Panc1 (cell line): ENCODE measurements around the gene CHST12. TPM values are rescaled to one million over a fixed set of nuclear protein-coding genes. Genes with fewer than 3 reads are reported as not detected.
A peak's percentile ranks its signal among the peaks of the same experiment; 100 is the strongest.

Experiments used
- ATAC-seq: fragments of 200-7000 bp; cut with Tn5 transposase; 2 replicates; pipeline ENCODE4 v1.9.1; 2020; ENCODE audit warnings: mild to moderate bottlenecking, moderate library complexity
- BruUV-seq: library from RNA; stranded (reverse); fragments of 400-500 nt; replicated peaks from 2 replicates; lab custom pipeline; 2021; lab: Mats Ljungman, UMichigan
- CTCF ChIA-PET: fragments of 300-600 bp; sonication (Branson Sonifier 250); formaldehyde crosslinking; loops from one replicate; lab custom pipeline; 2022; ENCODE audit warnings: antibody characterized with exemption; lab: Charles Lee
- POLR2A ChIA-PET: fragments of 300-600 bp; sonication (Branson Sonifier 250); formaldehyde crosslinking; loops from one replicate; lab custom pipeline; 2022; ENCODE audit warnings: antibody characterized with exemption; lab: Charles Lee
- DNase-seq: peaks from one replicate; pipeline ENCODE4 v3.0.0-alpha.2; 2010; ENCODE audit warnings: low read depth, low spot score
- H3K27ac ChIP-seq: 2 replicates; pipeline ENCODE4 v1.5.1; 2011; ENCODE audit warnings: mild to moderate bottlenecking, low read length, inconsistent platforms
- H3K27me3 ChIP-seq: fragments of 200-500 bp; sonication (Bioruptor generic); 2 replicates; pipeline ENCODE4 v1.6.0; 2014; ENCODE audit warnings: low read length, inconsistent platforms; ENCODE audit not compliant: control insufficient read depth, insufficient read depth
- H3K36me3 ChIP-seq: fragments of 200-500 bp; sonication (Bioruptor generic); 2 replicates; pipeline ENCODE4 v1.5.1; 2014; ENCODE audit warnings: inconsistent platforms, mild to moderate bottlenecking, low read length, moderate library complexity; ENCODE audit not compliant: control insufficient read depth, insufficient read depth
- H3K4me1 ChIP-seq: 2 replicates; pipeline ENCODE4 v1.5.1; 2011; ENCODE audit warnings: inconsistent platforms, mild to moderate bottlenecking, low read length, moderate library complexity; ENCODE audit not compliant: control insufficient read depth, insufficient read depth
- H3K4me3 ChIP-seq, 2 experiments: 2 replicates each; pipeline ENCODE4 v1.5.1; 2011 to 2012; ENCODE audit warnings: low read depth in 2 of 2, low read length in 2 of 2, mild to moderate bottlenecking in 2 of 2, inconsistent platforms in 1 of 2, moderate library complexity in 1 of 2
- H3K9me3 ChIP-seq: fragments of 200-500 bp; sonication (Bioruptor generic); 2 replicates; pipeline ENCODE4 v1.5.1; 2014; ENCODE audit warnings: low read depth, mild to moderate bottlenecking, inconsistent platforms, low read length, moderate library complexity; ENCODE audit not compliant: control insufficient read depth, insufficient read depth
- CTCF ChIP-seq: fragments of 450-650 bp; IDR thresholded peaks from 2 replicates; pipeline ENCODE4 v1.5.1; 2017; ENCODE audit warnings: mild to moderate bottlenecking
- POLR2AphosphoS5 ChIP-seq: IDR thresholded peaks from 2 replicates; pipeline ENCODE4 v1.6.1; 2012; ENCODE audit warnings: mild to moderate bottlenecking, low read depth, low read length, moderate library complexity
- REST ChIP-seq, 2 experiments: IDR thresholded peaks; 2 replicates each; pipeline ENCODE4 v1.6.1; 2011 to 2012; ENCODE audit warnings: low read depth in 2 of 2, control low read depth in 1 of 2, low read length in 1 of 2, mild to moderate bottlenecking in 1 of 2, moderate library complexity in 1 of 2; ENCODE audit not compliant: insufficient read depth in 1 of 2
- SIN3A ChIP-seq: IDR thresholded peaks from 2 replicates; pipeline ENCODE4 v1.6.1; 2012; ENCODE audit warnings: low read depth, mild to moderate bottlenecking, low read length, moderate library complexity, borderline replicate concordance; ENCODE audit not compliant: insufficient read depth
- TCF7L2 ChIP-seq: IDR thresholded peaks from 2 replicates; pipeline ENCODE4 v1.6.1; 2011; ENCODE audit warnings: mild to moderate bottlenecking, low read depth, low read length, inconsistent platforms
- in situ Hi-C: cut with HindIII; loops from 2 replicates; pipeline ENCODE4 v1.10.0; 2016; ENCODE audit warnings: low sequenced_read_pairs, low pct_unique_long_range_greater_than_20kb
- intact Hi-C: fragments of 100-400 bp; cut with micrococcal nuclease; formaldehyde crosslinking; loops from one replicate; pipeline ENCODE4 v1.10.0; 2022; ENCODE audit not compliant: unreplicated experiment
- total RNA-seq: library from RNA; stranded (reverse); gene quantifications from one replicate; pipeline ENCODE4 v1.2.1, GENCODE V29; 2021; ENCODE audit not compliant: unreplicated experiment

Gene CHST12
- total RNA-seq, 1 experiment from 2014 or later, result 48.3 TPM

- Histone ChIP-seq H3K27me3 (no peaks in the 10 kb centered on the region), H3K36me3 (no peaks in the 10 kb centered on the region), H3K27ac (peak overlapping the region; percentile 75), H3K9me3 (no peaks in the 10 kb centered on the region), H3K4me1 (peaks cover 20% of the 10 kb centered on the region), H3K4me3 (peak overlapping the region; percentile 73 to 83)
- no TSS peak for BruUV-seq
- TF ChIP-seq CTCF, result no peak
- TF ChIP-seq REST (IDR thresholded peaks at IDR 0.05; ENCODE audit: insufficient read depth in 1 of 2, low read depth in 2 of 2, low read length in 1 of 2), result no peak
- in situ Hi-C loops, result no loop called here
- intact Hi-C loops, result no loop called here
- no peak for ATAC-seq
- POLR2A ChIA-PET, result no interaction called here
- DNase-seq, result no peak
- CTCF ChIA-PET, result interaction anchor here (0.5 kb wide), 1 partner anchor 283 kb away, joined by 3 read pairs; no protein-coding TSS in a partner anchor
Observed at GRCh38 chr7:2404714-2405119, 1.3 kb downstream of the CHST12 start.

- intact Hi-C loops (no loop called here), in situ Hi-C loops (no loop called here)
- CTCF ChIA-PET, result interaction anchor here (0.5 kb wide), 1 partner anchor 282 kb away, joined by 3 read pairs; no protein-coding TSS in a partner anchor
- ATAC-seq, result no peak
- no peaks in the 10 kb centered on the region for H3K36me3 ChIP-seq
- BruUV-seq, result no TSS peak
- no peak overlapping the region for H3K27ac ChIP-seq
- TF ChIP-seq CTCF, result no peak
- no peak for TF ChIP-seq REST (IDR thresholded peaks at IDR 0.05; ENCODE audit: insufficient read depth in 1 of 2, low read depth in 2 of 2, low read length in 1 of 2)
- TF ChIP-seq SIN3A, result no peak
- no peak for TF ChIP-seq POLR2AphosphoS5
- TF ChIP-seq TCF7L2, result no peak
- no peaks in the 10 kb centered on the region for H3K9me3 ChIP-seq
- POLR2A ChIA-PET, result no interaction called here
- H3K4me3 ChIP-seq, result no peak overlapping the region
- H3K4me1 ChIP-seq, result peaks cover 15% of the 10 kb centered on the region
- no peaks in the 10 kb centered on the region for H3K27me3 ChIP-seq
- no peak for DNase-seq
Observed at GRCh38 chr7:2405201-2405600, 1.8 kb downstream of the CHST12 start.
